T-helper 1 cell treated with Interleukin-12 subunit alpha and Interleukin-12 subunit beta and Interleukin-4 antibody, amounts not matched to agents 30 μg/mL and 1 μg/mL, for 36 hours (primary cell): ENCODE measurements around the gene MAP3K7CL.

Source experiments
- H3K27ac Mint-ChIP-seq: one replicate; pipeline ENCODE4 v1.8.0; 2021; ENCODE audit warnings: mild to moderate bottlenecking, mixed read lengths
- H3K27me3 Mint-ChIP-seq: one replicate; pipeline ENCODE4 v1.8.0; 2021; ENCODE audit warnings: low read depth, mixed read lengths
- H3K36me3 Mint-ChIP-seq: one replicate; pipeline ENCODE4 v1.8.0; 2021; ENCODE audit warnings: low read depth, mixed read lengths
- H3K4me1 Mint-ChIP-seq: one replicate; pipeline ENCODE4 v1.8.0; 2021; ENCODE audit warnings: low read depth, mixed read lengths
- H3K4me3 Mint-ChIP-seq: one replicate; pipeline ENCODE4 v1.8.0; 2021; ENCODE audit warnings: mild to moderate bottlenecking, moderate library complexity, mixed read lengths
- H3K9me3 Mint-ChIP-seq: one replicate; pipeline ENCODE4 v1.8.0; 2021; ENCODE audit warnings: mixed read lengths

MAP3K7CL gene

DNA sequence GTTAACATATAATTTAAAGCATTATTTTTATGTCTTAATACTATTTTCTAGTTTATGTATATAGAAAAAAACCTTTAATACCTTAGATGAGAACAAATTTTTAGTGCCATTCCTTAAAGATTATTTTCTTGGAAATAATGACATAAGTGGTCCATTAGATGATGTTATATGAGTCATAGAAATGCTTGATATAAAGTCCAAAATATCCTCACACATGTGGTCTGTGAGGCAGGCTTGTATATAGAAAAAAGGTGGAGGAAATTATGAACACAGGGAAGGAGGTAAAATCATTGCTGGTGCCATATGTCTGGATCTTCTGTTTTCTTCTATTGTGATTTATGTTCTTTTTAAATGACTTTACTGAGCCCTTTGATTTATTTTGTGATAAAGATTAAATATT, 79.3 kb downstream of the MAP3K7CL start:
- Mint-ChIP-seq H3K27me3 (no peaks in the 10 kb centered on the region), H3K36me3 (peaks cover 2% of the 10 kb centered on the region), H3K4me1 (peaks cover 5% of the 10 kb centered on the region), H3K4me3 (no peak overlapping the region), H3K27ac (no peak overlapping the region), H3K9me3 (peaks cover 3% of the 10 kb centered on the region)

- Mint-ChIP-seq H3K27me3 (no peaks in the 10 kb centered on the region), H3K36me3 (peaks cover 2% of the 10 kb centered on the region)
Measured at GRCh38 chr21:29211205-29211604, 80.8 kb downstream of the MAP3K7CL start.

GRCh38 chr21:29212446-29212845, 82.0 kb downstream of the MAP3K7CL start:
- Mint-ChIP-seq H3K27me3 (no peaks in the 10 kb centered on the region), H3K4me1 (peaks cover 5% of the 10 kb centered on the region), H3K36me3 (peaks cover 2% of the 10 kb centered on the region), H3K4me3 (no peak overlapping the region), H3K27ac (no peak overlapping the region), H3K9me3 (peaks cover 3% of the 10 kb centered on the region)

More at GRCh38 chr21:29211205-29211604, 80.8 kb downstream of the MAP3K7CL start:
- Mint-ChIP-seq H3K4me1 (peaks cover 5% of the 10 kb centered on the region), H3K9me3 (peaks cover 3% of the 10 kb centered on the region), H3K4me3 (no peak overlapping the region), H3K27ac (no peak overlapping the region)

DNA sequence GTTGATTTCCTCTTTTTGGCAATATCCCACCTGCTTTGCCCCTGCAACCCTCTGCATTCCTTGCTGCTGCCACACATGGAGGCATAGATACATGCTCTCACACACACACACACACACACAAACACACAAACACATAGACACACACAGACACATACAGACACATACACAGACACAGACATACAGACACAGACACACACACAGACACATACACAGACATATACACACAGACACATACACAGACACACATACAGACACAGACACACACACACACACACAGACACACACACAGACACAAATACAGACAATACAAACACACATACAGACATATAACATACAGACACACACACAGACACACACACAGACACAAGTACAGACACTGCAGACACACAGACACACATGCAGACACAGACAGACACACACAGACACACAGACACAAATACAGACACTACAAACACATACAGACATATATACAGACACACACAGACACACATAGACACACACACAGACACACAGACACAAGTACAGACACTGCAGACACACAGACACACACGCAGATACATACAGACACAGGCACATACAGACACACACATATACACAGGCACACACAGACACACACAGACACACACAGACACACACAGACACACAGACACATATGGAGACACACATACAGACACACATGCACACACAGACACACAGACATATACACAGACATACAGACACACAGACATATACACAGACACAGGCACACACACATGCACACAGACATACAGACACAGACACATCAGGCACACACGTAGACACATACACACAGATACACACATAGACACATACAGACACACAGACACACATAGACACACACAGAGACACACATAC, 83.3 kb downstream of the MAP3K7CL start:
- peaks cover 3% of the 10 kb centered on the region for H3K9me3 Mint-ChIP-seq
- H3K4me3 Mint-ChIP-seq, result no peak overlapping the region
- no peak overlapping the region for H3K27ac Mint-ChIP-seq
- peaks cover 1% of the 10 kb centered on the region for H3K4me1 Mint-ChIP-seq
- no peaks in the 10 kb centered on the region for H3K27me3 Mint-ChIP-seq
- H3K36me3 Mint-ChIP-seq, result peaks cover 2% of the 10 kb centered on the region

DNA sequence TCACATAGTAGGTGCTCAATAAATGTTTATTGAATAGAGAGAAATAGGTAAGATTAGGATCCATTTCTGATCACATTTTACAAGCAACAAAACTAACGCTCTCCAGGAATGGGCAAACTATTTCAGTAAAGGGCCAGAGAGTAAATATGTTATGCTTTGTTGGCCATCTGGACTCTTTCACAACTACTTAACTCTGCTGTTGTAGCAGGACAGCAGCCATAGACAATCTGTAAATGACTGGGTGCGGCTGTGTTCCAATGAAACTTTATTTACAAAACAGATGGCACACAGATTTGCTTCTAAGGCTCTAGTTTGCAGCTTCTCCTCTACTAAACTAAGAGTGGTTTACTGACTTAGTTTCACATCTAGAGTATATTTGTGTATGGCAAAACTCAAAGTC, 85.3 kb downstream of the MAP3K7CL start:
- H3K36me3 Mint-ChIP-seq, result peaks cover 2% of the 10 kb centered on the region
- H3K4me1 Mint-ChIP-seq, result peaks cover 4% of the 10 kb centered on the region
- H3K9me3 Mint-ChIP-seq, result peaks cover 3% of the 10 kb centered on the region
- no peak overlapping the region for H3K27ac Mint-ChIP-seq
- no peaks in the 10 kb centered on the region for H3K27me3 Mint-ChIP-seq
- no peak overlapping the region for H3K4me3 Mint-ChIP-seq

DNA sequence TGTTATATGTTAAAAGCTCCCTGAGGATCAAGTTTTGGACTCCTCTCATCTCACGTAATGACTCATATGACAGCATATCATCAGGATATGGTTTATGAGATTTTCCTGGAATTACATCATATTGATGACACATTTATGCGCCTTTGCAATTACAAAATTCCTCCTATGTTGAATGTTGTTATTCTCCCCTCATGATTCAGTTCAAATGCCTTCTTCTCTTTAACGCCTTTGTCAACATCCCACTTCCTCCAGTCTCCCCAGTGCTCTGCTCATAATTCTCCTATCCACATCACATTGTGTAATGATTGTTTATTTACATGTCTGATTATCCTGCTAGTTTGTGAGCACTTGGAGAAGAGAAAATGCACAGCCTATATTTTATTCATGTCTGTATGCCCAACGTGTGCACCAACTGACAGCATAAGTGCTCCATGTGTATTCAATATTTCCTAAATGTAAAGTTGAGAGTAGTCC, 87.4 kb downstream of the MAP3K7CL start:
- Mint-ChIP-seq H3K9me3 (peaks cover 6% of the 10 kb centered on the region), H3K4me3 (no peak overlapping the region), H3K27me3 (no peaks in the 10 kb centered on the region), H3K36me3 (no peaks in the 10 kb centered on the region), H3K27ac (no peak overlapping the region), H3K4me1 (peaks cover 4% of the 10 kb centered on the region)

DNA sequence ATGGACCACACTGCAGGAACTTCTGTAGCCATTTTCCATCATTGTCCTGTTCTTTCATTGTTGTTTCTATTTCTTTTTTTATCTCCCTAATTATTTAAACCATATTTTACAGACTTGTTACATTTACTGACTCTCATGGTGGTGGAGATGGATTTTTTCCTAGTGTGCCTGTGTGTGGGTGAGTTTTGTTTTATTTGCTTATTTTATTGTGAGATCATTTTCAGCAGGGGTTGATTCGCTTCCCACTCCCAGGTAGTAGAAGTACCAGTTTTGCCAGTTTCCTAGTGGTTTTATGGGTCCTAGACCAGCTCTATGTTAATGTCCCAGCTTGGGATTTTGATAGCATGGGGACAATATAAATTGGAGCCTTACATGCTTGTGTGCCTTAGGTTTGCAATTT, 88.3 kb downstream of the MAP3K7CL start:
- peaks cover 6% of the 10 kb centered on the region for H3K9me3 Mint-ChIP-seq

GRCh38 chr21:29219165-29219770, 88.8 kb downstream of the MAP3K7CL start:
- H3K4me3 Mint-ChIP-seq, result no peak overlapping the region
- H3K9me3 Mint-ChIP-seq, result peaks cover 6% of the 10 kb centered on the region
- no peak overlapping the region for H3K27ac Mint-ChIP-seq
- peaks cover 1% of the 10 kb centered on the region for H3K36me3 Mint-ChIP-seq
- peaks cover 4% of the 10 kb centered on the region for H3K27me3 Mint-ChIP-seq
- peaks cover 4% of the 10 kb centered on the region for H3K4me1 Mint-ChIP-seq

More for the DNA sequence above, 88.3 kb downstream of the MAP3K7CL start:
- Mint-ChIP-seq H3K4me1 (peaks cover 4% of the 10 kb centered on the region), H3K27me3 (no peaks in the 10 kb centered on the region), H3K4me3 (no peak overlapping the region), H3K27ac (no peak overlapping the region), H3K36me3 (no peaks in the 10 kb centered on the region)

GRCh38 chr21:29221253-29221744, 90.9 kb downstream of the MAP3K7CL start:
- peaks cover 4% of the 10 kb centered on the region for H3K4me1 Mint-ChIP-seq
- H3K9me3 Mint-ChIP-seq, result peaks cover 6% of the 10 kb centered on the region
- H3K4me3 Mint-ChIP-seq, result no peak overlapping the region
- H3K27me3 Mint-ChIP-seq, result peaks cover 12% of the 10 kb centered on the region
- H3K36me3 Mint-ChIP-seq, result peaks cover 1% of the 10 kb centered on the region
- H3K27ac Mint-ChIP-seq, result no peak overlapping the region

GRCh38 chr21:29224006-29224405, 93.6 kb downstream of the MAP3K7CL start:
- Mint-ChIP-seq H3K27me3 (peaks cover 19% of the 10 kb centered on the region), H3K27ac (no peak overlapping the region), H3K36me3 (peaks cover 1% of the 10 kb centered on the region)

More at GRCh38 chr21:29224006-29224405, 93.6 kb downstream of the MAP3K7CL start:
- H3K4me1 Mint-ChIP-seq, result peaks cover 10% of the 10 kb centered on the region
- no peak overlapping the region for H3K4me3 Mint-ChIP-seq
- H3K9me3 Mint-ChIP-seq, result peaks cover 6% of the 10 kb centered on the region
